Astrocyte (in vitro differentiated cells and primary cell): ENCODE data around the gene DCUN1D1. TPM values are rescaled to one million over a fixed set of nuclear protein-coding genes. Genes with fewer than 3 reads are reported as not detected.

Experiments used
- DNase-seq: peaks from one replicate; pipeline ENCODE4 v3.0.0-alpha.2; 2010; ENCODE audit warnings: low read depth
- FAIRE-seq: peaks from 2 replicates; lab custom pipeline; 2011; peaks lifted over from hg19 to GRCh38; lab: Jason Lieb, UNC
- H2AFZ ChIP-seq: 2 replicates; pipeline ENCODE4 v1.6.0; 2012; ENCODE audit warnings: low read depth, low read length, inconsistent platforms
- H3K27ac ChIP-seq: 2 replicates; pipeline ENCODE4 v1.5.1; 2011; ENCODE audit warnings: low read depth, low read length, inconsistent platforms
- H3K27me3 ChIP-seq: 2 replicates; pipeline ENCODE4 v1.6.0; 2011; ENCODE audit warnings: low read length, inconsistent platforms; ENCODE audit not compliant: insufficient read depth
- H3K36me3 ChIP-seq: 2 replicates; pipeline ENCODE4 v1.5.1; 2011; ENCODE audit warnings: low read length, inconsistent platforms; ENCODE audit not compliant: insufficient read depth
- H3K4me1 ChIP-seq: 2 replicates; pipeline ENCODE4 v1.5.1; 2011; ENCODE audit warnings: low read length, inconsistent platforms; ENCODE audit not compliant: insufficient read depth
- H3K4me2 ChIP-seq: 2 replicates; pipeline ENCODE4 v1.6.0; 2012; ENCODE audit warnings: low read length, inconsistent platforms
- H3K4me3 ChIP-seq: 2 replicates; pipeline ENCODE4 v1.5.1; 2011; ENCODE audit warnings: low read depth, mild to moderate bottlenecking, low read length, inconsistent platforms; ENCODE audit not compliant: insufficient read depth
- H3K79me2 ChIP-seq: 2 replicates; pipeline ENCODE4 v1.6.0; 2012; ENCODE audit warnings: mild to moderate bottlenecking, low read length, inconsistent platforms; ENCODE audit not compliant: insufficient read depth
- H3K9ac ChIP-seq: 2 replicates; pipeline ENCODE4 v1.6.0; 2012; ENCODE audit warnings: mild to moderate bottlenecking, low read length, inconsistent platforms
- H3K9me3 ChIP-seq: 2 replicates; pipeline ENCODE4 v1.5.1; 2012; ENCODE audit warnings: low read depth, mild to moderate bottlenecking, low read length, inconsistent platforms; ENCODE audit not compliant: insufficient read depth
- H4K20me1 ChIP-seq: 2 replicates; pipeline ENCODE4 v1.6.0; 2012; ENCODE audit warnings: low read length, inconsistent platforms; ENCODE audit not compliant: insufficient read depth
- H3K27ac Mint-ChIP-seq: one replicate; pipeline ENCODE4 v1.8.0; 2021; ENCODE audit warnings: mild to moderate bottlenecking, mixed read lengths; ENCODE audit not compliant: unreplicated experiment
- H3K27me3 Mint-ChIP-seq: one replicate; pipeline ENCODE4 v1.8.0; 2021; ENCODE audit warnings: low read depth, mixed read lengths; ENCODE audit not compliant: unreplicated experiment
- H3K36me3 Mint-ChIP-seq: one replicate; pipeline ENCODE4 v1.8.0; 2021; ENCODE audit warnings: low read depth, mixed read lengths; ENCODE audit not compliant: unreplicated experiment
- H3K4me1 Mint-ChIP-seq: one replicate; pipeline ENCODE4 v1.8.0; 2021; ENCODE audit warnings: low read depth, mixed read lengths; ENCODE audit not compliant: unreplicated experiment
- H3K4me3 Mint-ChIP-seq: one replicate; pipeline ENCODE4 v1.8.0; 2021; ENCODE audit warnings: mild to moderate bottlenecking, moderate library complexity, mixed read lengths; ENCODE audit not compliant: unreplicated experiment
- H3K9me3 Mint-ChIP-seq: one replicate; pipeline ENCODE4 v1.8.0; 2021; ENCODE audit warnings: mild to moderate bottlenecking, mixed read lengths; ENCODE audit not compliant: unreplicated experiment
- EZH2 ChIP-seq: IDR thresholded peaks from 2 replicates; pipeline ENCODE4 v1.6.1; 2012; ENCODE audit warnings: mild to moderate bottlenecking, low read length, inconsistent platforms; ENCODE audit not compliant: insufficient read depth
- total RNA-seq: library from RNA; stranded (reverse); gene quantifications from 2 replicates; pipeline ENCODE4 v1.2.1, GENCODE V29; 2021
- TF ChIP-seq, protein P1 (sequence below): IDR thresholded peaks from 2 replicates; pipeline ENCODE4 v1.5.1; 2011; ENCODE audit warnings: low read depth, mild to moderate bottlenecking, inconsistent platforms, low read length, moderate library complexity; ENCODE audit not compliant: insufficient read depth

Gene DCUN1D1
- total RNA-seq, 1 donor from 2014 or later = 50.2 TPM

DNA sequence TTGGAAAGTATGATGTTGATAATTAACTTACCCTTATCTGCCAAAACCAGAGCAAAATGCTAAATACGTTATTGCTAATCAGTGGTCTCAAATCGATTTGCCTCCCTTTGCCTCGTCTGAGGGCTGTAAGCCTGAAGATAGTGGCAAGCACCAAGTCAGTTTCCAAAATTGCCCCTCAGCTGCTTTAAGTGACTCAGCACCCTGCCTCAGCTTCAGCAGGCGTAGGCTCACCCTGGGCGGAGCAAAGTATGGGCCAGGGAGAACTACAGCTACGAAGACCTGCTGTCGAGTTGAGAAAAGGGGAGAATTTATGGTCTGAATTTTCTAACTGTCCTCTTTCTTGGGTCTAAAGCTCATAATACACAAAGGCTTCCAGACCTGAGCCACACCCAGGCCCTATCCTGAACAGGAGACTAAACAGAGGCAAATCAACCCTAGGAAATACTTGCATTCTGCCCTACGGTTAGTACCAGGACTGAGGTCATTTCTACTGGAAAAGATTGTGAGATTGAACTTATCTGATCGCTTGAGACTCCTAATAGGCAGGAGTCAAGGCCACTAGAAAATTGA lies 59.7 kb downstream of the DCUN1D1 start:
- H3K27ac Mint-ChIP-seq = peak overlapping the region; percentile 35

DNA sequence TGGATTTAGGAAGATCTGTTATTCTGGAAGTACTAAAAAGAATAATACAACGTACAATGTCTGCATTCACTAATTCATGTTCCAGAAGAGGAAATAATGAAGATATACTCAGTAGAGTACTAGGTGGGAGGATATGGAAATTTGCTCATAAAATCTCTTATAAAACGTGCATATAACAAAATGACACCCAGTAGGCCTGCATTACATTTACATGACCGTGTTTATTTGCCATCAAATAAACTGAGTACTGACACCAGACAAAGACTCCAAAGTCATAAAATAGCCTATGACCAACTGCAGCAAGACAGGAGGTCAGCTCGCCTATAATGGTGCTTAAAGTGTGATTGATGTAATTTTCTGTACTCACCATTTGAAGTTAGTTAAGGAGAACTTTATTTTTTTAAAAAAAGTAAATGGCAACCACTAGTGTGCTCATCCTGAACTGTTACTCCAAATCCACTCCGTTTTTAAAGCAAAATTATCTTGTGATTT lies 60.4 kb downstream of the DCUN1D1 start:
- peaks cover 15% of the 10 kb centered on the region for H3K4me1 Mint-ChIP-seq
- no peaks in the 10 kb centered on the region for H3K9me3 Mint-ChIP-seq
- H3K4me3 Mint-ChIP-seq = no peak overlapping the region
- no peaks in the 10 kb centered on the region for H3K36me3 ChIP-seq
- H3K4me2 ChIP-seq = no peak overlapping the region
- no peaks in the 10 kb centered on the region for H3K27me3 ChIP-seq
- H3K4me3 ChIP-seq = no peak overlapping the region
- peaks cover 2% of the 10 kb centered on the region for H3K36me3 Mint-ChIP-seq
- H3K4me1 ChIP-seq = no peaks in the 10 kb centered on the region
- H3K27ac ChIP-seq = no peak overlapping the region
- FAIRE-seq (no peak), DNase-seq (no peak)
- no peak overlapping the region for H3K27ac Mint-ChIP-seq
- H3K9me3 ChIP-seq = no peaks in the 10 kb centered on the region
- no peaks in the 10 kb centered on the region for H3K79me2 ChIP-seq
- H4K20me1 ChIP-seq = no peaks in the 10 kb centered on the region
- TF ChIP-seq, protein P1, sequence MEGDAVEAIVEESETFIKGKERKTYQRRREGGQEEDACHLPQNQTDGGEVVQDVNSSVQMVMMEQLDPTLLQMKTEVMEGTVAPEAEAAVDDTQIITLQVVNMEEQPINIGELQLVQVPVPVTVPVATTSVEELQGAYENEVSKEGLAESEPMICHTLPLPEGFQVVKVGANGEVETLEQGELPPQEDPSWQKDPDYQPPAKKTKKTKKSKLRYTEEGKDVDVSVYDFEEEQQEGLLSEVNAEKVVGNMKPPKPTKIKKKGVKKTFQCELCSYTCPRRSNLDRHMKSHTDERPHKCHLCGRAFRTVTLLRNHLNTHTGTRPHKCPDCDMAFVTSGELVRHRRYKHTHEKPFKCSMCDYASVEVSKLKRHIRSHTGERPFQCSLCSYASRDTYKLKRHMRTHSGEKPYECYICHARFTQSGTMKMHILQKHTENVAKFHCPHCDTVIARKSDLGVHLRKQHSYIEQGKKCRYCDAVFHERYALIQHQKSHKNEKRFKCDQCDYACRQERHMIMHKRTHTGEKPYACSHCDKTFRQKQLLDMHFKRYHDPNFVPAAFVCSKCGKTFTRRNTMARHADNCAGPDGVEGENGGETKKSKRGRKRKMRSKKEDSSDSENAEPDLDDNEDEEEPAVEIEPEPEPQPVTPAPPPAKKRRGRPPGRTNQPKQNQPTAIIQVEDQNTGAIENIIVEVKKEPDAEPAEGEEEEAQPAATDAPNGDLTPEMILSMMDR = no peak
- no peak for TF ChIP-seq EZH2
- no peaks in the 10 kb centered on the region for H3K27me3 Mint-ChIP-seq
- no peak overlapping the region for H3K9ac ChIP-seq
- H2AFZ ChIP-seq = no peak overlapping the region

More for the DNA sequence above, 59.7 kb downstream of the DCUN1D1 start:
- Histone ChIP-seq H3K4me3 (no peak overlapping the region), H3K79me2 (no peaks in the 10 kb centered on the region), H4K20me1 (no peaks in the 10 kb centered on the region), H3K9me3 (no peaks in the 10 kb centered on the region), H3K27ac (no peak overlapping the region), H2AFZ (no peak overlapping the region), H3K4me2 (no peak overlapping the region), H3K4me1 (no peaks in the 10 kb centered on the region), H3K36me3 (no peaks in the 10 kb centered on the region), H3K27me3 (no peaks in the 10 kb centered on the region), H3K9ac (no peak overlapping the region)
- DNase-seq (peak; percentile 7), FAIRE-seq (no peak)
- Mint-ChIP-seq H3K9me3 (no peaks in the 10 kb centered on the region), H3K27me3 (no peaks in the 10 kb centered on the region), H3K4me3 (no peak overlapping the region), H3K36me3 (peaks cover 2% of the 10 kb centered on the region), H3K4me1 (peaks cover 15% of the 10 kb centered on the region)
- TF ChIP-seq, protein P1 = no peak

DNA sequence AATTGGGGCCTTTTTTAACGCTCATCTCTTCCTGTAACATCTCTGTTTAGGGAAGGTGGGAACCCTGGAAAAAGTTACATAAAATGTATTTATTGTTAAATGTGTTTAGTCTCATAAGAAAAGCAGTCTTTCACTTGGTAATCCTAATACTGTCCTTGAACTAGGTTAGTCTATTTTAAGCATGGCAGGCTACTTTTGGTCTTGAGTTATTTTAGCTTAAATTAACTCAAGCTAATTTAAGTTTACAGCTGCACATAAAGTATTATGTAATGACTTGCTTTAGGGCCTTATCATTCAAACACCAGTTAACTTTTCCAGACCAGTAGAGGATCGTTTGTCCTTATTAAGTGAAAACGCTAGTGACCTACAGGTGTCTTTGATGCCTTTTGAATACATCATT lies 63.2 kb downstream of the DCUN1D1 start:
- Mint-ChIP-seq H3K27ac (no peak overlapping the region), H3K9me3 (no peaks in the 10 kb centered on the region), H3K4me1 (peaks cover 17% of the 10 kb centered on the region), H3K27me3 (no peaks in the 10 kb centered on the region), H3K4me3 (no peak overlapping the region), H3K36me3 (no peaks in the 10 kb centered on the region)
- Histone ChIP-seq H3K4me1 (no peaks in the 10 kb centered on the region), H3K27ac (no peak overlapping the region), H3K36me3 (no peaks in the 10 kb centered on the region), H3K4me3 (no peak overlapping the region), H3K9me3 (no peaks in the 10 kb centered on the region), H3K9ac (no peak overlapping the region), H2AFZ (no peak overlapping the region), H3K27me3 (no peaks in the 10 kb centered on the region), H4K20me1 (no peaks in the 10 kb centered on the region), H3K79me2 (no peaks in the 10 kb centered on the region), H3K4me2 (no peak overlapping the region)
- DNase-seq (no peak), FAIRE-seq (no peak)
- TF ChIP-seq EZH2 = no peak
- TF ChIP-seq, protein P1 = no peak
